ENCODE measurements around the gene ST3GAL3. TPM values are rescaled to one million over a fixed set of nuclear protein-coding genes. Genes with fewer than 3 reads are reported as not detected.

ST3GAL3 gene
- total RNA-seq, 1 experiment from 2014 or later, result 4.6 TPM

- no peak for DNase-seq (ENCODE audit: low spot score)
Measured at GRCh38 chr1:43937179-43937865, 230.0 kb downstream of the ST3GAL3 start.

DNA sequence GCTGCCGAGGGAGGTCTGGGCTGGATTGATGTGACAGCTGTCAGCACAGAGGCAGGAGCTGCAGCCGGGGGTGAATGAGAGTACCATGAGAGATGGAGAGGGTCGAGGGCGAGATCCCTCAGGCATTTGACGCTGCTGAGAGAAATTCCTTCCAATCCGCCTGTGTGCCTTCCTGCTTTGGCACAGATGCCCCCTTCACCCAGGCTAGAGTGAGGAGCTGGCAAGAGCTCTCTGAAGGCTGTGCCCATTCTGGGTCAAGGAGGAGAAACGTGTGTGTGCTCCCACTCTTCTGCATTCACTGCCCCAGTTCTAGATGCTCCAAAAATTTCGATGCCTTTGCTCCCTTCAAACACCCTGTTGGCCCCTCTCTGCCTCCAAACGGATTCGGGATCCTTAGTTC lies 231.0 kb downstream of the ST3GAL3 start:
- DNase-seq (ENCODE audit: low spot score), result no peak

DNA sequence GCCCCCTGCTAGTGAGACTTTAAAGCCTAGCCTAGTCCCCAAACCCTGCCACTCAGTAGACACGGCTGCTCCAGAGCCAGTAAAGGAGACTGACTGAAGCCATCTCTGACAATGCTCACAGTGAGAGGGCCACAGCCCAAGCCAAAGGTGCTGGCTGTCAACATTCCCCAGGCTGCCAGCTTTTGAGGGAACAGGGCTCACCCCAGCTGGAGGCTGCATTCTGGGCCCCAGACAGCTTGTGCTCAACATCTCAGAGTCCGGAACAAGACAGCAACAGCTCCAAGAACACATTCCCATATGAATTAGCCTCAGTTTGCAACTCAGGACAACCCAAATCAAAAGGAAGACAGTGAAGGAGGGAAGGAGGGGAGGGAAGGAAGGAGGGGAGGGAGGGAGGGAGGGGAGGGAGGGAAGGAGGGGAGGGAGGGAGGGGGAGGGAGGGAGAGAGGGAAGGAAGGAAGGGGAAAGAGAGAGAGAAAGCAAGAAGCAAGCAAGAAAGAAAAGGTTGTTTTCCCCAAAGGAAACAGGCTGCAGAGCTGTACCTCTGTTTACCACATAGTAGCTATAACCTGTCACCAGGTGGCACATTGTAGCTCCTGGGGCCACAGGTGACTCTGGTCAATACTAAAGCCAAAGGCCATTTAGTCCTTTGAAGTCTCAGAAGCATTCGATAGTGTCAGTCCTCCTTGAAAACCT lies 231.7 kb downstream of the ST3GAL3 start:
- DNase-seq (ENCODE audit: low spot score), result no peak

DNA sequence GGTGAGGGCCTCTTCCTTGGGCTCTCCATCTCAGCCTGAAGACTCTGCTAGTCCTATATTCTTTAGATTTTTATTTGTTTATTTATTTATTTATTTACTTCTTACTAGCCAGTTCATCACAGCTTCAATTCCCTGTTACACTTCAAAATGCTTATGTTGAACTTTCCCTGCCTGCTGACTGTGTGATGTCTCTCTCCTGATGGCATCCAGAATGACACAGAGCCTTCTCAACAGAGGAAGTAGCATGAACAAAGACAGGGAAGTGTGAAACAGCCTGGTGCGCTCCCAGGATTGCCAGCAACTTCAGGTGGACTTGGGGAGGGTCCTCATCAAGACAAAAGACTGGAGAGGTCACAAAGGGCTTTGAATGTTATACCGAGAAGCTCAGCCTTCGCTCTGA lies 235.1 kb downstream of the ST3GAL3 start:
- DNase-seq (ENCODE audit: low spot score), result no peak

- no peak for DNase-seq (ENCODE audit: low spot score)
Measured at GRCh38 chr1:43944860-43945259, 237.5 kb downstream of the ST3GAL3 start.

GRCh38 chr1:43945674-43946235 lies 238.4 kb downstream of the ST3GAL3 start:
- no peak for DNase-seq (ENCODE audit: low spot score)

GRCh38 chr1:43946236-43947060 lies 239.1 kb downstream of the ST3GAL3 start, which contains the start of gene IPO13:
TSS of gene IPO13 (plus strand) at chr1:43946950. CDS start at chr1:43947601, 651 bp downstream.
- DNase-seq (ENCODE audit: low spot score), result peak; percentile 94

- DNase-seq (ENCODE audit: low spot score), result no peak
Measured at GRCh38 chr1:43947061-43947873, 239.9 kb downstream of the ST3GAL3 start.

DNA sequence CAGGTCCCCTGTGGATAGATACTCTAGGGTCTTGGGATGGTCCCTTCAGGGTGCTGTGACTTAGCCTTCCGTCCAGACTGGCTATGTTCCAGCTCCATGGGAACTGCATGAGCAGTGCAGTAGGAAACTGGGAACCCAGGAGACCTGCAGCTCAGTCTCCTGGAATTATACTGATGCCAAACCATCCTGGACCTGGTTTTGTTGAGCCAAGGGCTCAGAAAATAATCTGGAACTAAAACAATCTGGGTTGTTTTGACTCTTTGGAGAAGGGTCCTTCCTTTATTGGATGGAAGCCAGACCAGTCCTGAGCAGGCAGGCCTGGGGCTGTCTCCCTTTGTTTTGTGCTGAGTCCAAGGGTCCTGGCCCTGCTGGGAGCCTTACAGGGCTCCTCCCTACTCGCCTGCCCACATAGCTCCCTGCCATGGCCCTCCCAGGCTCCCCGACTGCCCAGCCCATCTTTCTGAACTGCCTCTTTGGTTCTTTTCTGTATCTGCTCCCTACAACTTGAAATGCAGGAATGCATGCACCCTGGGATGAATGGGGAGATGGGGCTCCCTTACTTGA lies 240.6 kb downstream of the ST3GAL3 start:
- no peak for DNase-seq (ENCODE audit: low spot score)

GRCh38 chr1:43949678-43950077 lies 242.3 kb downstream of the ST3GAL3 start:
- DNase-seq (ENCODE audit: low spot score), result no peak

DNA sequence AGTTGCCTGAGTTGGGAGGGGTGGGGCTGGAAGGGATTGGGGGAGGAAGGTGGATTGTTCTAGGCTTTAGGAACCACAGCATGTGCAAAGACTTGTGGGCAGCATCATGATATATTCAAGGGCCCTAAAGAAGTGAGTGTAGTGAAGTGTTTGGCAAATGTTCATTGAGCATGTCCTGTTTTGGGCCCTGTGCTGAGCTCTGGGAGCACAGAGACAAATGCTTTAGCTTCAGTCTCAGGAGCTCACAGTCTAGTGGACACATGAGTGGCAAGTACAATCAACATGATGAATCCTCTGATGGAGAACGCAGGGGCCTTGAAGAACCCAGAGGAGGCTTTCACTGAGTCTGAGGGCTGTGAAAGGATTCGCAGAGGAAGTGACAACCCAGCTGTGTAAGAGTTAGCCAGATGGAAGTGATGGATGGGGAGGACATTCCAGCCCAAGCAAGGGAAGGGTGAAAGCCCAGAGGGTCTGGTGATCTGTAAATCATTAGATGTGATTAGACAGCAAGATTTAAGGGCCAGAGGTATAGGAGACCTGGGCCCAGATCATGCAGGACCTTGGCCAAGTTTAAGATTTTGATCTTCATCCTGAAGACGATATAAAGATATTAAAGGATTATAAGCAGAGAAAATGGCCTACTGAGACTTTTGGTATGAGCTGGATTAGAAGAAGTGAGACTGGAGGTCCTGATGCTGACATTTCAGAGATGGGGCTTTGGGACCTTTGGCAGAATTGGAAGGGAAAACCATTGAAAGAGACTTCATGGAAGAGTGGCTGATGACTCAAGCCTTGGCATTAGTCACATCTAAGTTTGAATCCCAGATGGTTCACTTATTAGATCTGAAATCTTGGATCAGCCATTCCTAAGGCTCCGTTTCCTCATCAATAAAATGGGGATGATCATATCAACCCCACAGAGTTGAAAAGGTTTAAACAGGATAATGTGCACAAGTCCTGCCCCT lies 244.0 kb downstream of the ST3GAL3 start:
- no peak for DNase-seq (ENCODE audit: low spot score)

- DNase-seq (ENCODE audit: low spot score), result no peak
Measured at GRCh38 chr1:43952731-43953346, 245.5 kb downstream of the ST3GAL3 start.

DNA sequence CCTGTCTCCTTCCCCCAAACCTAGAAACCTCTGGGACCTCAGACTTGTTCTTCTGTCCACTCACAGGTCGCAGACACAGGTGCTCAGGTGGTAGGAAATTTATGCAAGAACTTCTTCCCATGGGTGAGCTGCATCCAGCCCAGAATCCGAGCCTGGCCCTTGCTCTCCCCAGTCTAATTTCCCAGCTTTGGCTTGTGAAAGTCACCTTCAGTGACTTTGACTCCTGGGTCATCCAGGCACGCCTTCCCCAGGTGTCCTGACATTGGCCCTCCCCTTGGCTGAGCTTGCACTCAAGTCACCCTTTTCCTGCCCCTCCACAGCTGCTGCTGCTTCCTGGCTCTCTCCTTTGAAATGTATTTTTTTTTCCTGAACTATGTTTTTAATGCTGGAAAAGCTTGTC lies 246.0 kb downstream of the ST3GAL3 start:
- no peak for DNase-seq (ENCODE audit: low spot score)

DNA sequence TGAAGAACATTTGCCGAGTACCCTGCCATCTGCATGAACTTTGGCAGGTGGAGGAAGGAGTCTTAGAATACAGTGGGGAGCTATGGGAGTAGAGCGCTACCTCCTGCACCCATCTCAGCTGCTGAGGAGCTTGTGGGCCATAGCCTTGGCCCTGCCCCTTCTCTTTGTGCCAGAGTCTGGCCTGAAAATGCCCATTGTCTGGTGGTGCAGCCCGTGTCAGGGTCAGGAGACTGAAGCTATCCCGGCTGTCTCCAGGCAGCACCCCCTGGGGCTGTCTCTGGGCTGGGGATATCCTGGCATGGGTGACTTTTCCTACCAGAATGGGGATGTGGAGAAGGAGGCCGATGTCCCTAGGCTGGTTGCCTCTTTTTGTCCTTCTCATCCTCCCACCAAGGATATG lies 246.7 kb downstream of the ST3GAL3 start:
- no peak for DNase-seq (ENCODE audit: low spot score)

- DNase-seq (ENCODE audit: low spot score), result no peak
Measured at GRCh38 chr1:43956234-43956633, 248.9 kb downstream of the ST3GAL3 start.

DNA sequence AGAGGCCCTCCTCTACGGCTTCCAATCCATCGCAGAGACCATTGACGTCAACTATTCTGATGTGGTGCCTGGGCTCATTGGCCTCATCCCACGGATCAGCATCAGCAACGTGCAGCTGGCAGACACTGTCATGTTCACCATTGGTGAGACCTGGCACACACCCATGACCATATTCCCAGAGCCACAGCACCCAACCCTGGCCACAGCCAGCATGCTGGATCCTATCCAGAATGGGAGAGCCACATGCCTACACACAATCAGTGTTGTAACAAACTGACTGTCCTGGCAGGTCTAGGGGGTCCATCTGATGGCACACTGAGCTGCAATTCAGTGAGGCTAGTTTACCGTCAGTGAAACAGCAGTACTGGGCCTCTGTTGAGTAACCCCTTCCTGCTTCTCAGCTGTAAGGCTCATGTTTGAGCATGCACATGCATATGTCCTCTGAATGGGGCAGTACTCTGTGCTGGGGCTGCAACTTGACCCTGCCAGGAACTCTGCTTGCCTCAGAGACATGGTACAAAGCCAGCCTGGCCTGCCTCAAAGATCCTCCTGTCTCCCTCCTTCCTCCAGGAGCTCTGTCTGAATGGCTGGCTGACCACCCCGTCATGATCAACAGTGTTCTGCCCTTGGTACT lies 250.2 kb downstream of the ST3GAL3 start:
- no peak for DNase-seq (ENCODE audit: low spot score)

DNA sequence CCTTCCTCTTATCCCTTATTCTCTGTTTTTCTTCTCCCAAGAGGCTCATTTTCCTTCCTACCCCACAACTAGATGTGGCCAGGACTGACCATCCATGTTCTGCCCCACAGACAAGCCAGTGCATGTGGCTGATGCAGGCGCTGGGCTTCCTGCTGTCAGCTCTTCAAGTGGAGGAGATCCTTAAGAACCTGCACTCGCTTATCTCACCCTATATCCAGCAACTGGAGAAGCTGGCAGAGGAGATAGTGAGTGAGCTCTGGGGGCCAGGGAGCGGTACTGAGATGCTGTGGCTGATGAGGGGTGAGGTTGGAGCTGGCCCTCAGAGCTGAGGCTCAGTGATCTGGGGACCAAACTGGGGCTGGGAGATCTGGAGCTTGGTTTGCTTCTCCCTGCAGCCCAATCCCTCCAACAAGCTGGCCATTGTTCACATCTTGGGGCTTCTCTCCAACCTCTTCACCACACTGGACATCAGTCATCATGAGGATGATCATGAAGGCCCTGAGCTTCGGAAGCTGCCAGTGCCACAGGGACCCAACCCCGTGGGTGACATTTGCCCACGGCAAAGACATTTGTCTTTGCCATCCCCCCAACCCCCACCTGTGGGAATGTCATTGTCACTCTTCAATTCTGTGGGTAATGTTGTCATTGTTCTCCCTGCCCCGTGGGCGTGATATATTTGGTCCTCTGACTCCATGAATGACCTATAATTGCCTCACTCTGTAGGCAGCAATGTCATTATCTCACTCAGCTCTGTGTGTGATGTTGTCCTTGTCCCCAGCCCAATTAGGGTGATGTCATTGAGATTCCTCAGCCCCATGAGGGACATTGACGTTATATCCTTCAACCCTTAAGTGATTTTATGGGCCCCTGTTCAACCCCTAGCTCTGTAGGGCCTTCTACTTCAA lies 251.3 kb downstream of the ST3GAL3 start:
- no peak for DNase-seq (ENCODE audit: low spot score)

DNA sequence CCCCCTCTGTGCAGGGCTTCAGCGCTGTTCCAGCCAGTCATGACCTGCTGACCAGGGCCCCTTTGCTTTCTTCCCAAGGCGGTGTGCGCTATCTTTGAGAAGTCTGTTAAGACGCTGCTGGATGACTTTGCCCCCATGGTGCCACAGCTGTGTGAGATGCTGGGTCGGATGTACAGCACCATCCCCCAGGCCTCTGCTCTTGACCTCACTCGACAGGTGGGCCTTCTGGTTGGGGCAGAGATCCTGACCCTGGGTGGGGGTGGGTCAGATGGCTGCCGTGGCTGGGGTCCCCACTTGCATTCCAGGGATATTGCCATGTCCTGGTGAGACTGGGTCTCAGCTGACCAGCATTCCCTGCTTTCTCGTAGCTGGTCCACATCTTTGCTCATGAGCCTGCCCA lies 253.5 kb downstream of the ST3GAL3 start:
- DNase-seq (ENCODE audit: low spot score), result no peak
